ENCODE results near the gene SLC51B. TPM values are rescaled to one million over a fixed set of nuclear protein-coding genes. Genes with fewer than 3 reads are reported as not detected.
"Not testable (repeated sequence)": the region's sequence is repeated elsewhere in the genome, so short reads cannot be mapped to it uniquely, and the experiment has no call there.

SLC51B gene
- total RNA-seq, 1 experiment from 2014 or later = not detected

- DNase-seq (ENCODE audit: low read depth) = no peak
Measured at GRCh38 chr15:65099336-65099735, 54.1 kb downstream of the SLC51B start.

- not testable (repeated sequence) for DNase-seq (ENCODE audit: low read depth)
Measured at GRCh38 chr15:65099801-65100200, 54.6 kb downstream of the SLC51B start.

GRCh38 chr15:65100442-65100841 is 55.3 kb downstream of the SLC51B start:
- no peak for DNase-seq (ENCODE audit: low read depth)

- DNase-seq (ENCODE audit: low read depth) = peak; percentile 37
Measured at GRCh38 chr15:65101411-65101890, 56.3 kb downstream of the SLC51B start.

GRCh38 chr15:65101891-65102708 is 56.9 kb downstream of the SLC51B start:
- DNase-seq (ENCODE audit: low read depth) = no peak

GRCh38 chr15:65102912-65103311 is 57.7 kb downstream of the SLC51B start:
- no peak for DNase-seq (ENCODE audit: low read depth)

Other genes with a start within 250 kb of the SLC51B start
- 26.6 and 32.9 TPM in 2 replicates for gene PIF1, start 219.7 kb upstream of the SLC51B start, total RNA-seq (2014; rRNA removed; shearing (Covaris generic))
- 8.7 and 10.7 TPM in 2 replicates for gene PLEKHO2, start 203.5 kb upstream of the SLC51B start, total RNA-seq (2014; rRNA removed; shearing (Covaris generic))
- gene ANKDD1A, start 133.5 kb upstream of the SLC51B start, total RNA-seq (2014; rRNA removed; shearing (Covaris generic)) = 1.5 and 1.8 TPM in 2 replicates
- 43.5 and 49.9 TPM in 2 replicates for gene SPG21, start 55.5 kb upstream of the SLC51B start, total RNA-seq (2014; rRNA removed; shearing (Covaris generic))
- 15.9 and 17.8 TPM in 2 replicates for gene MTFMT, start 15.7 kb upstream of the SLC51B start, total RNA-seq (2014; rRNA removed; shearing (Covaris generic))
- 1.5 and 1.6 TPM in 2 replicates for gene RASL12, start 22.6 kb downstream of the SLC51B start, total RNA-seq (2014; rRNA removed; shearing (Covaris generic))
- not detected in 2 replicates for gene KBTBD13, start 31.4 kb downstream of the SLC51B start, total RNA-seq (2014; rRNA removed; shearing (Covaris generic))
- 0.03 and 0.06 TPM in 2 replicates for gene UBAP1L, start 69.8 kb downstream of the SLC51B start, total RNA-seq (2014; rRNA removed; shearing (Covaris generic))
- 13.3 and 17.4 TPM in 2 replicates for gene PDCD7, start 88.4 kb downstream of the SLC51B start, total RNA-seq (2014; rRNA removed; shearing (Covaris generic))
- gene CLPX, start 140.0 kb downstream of the SLC51B start, total RNA-seq (2014; rRNA removed; shearing (Covaris generic)) = 46.7 and 57.1 TPM in 2 replicates
- 0.03 TPM in 1 of 2 replicates, not detected in the other for gene CILP, start 166.1 kb downstream of the SLC51B start, total RNA-seq (2014; rRNA removed; shearing (Covaris generic))
- 3.8 TPM in 2 replicates for gene PARP16, start 241.5 kb downstream of the SLC51B start, total RNA-seq (2014; rRNA removed; shearing (Covaris generic))

Data from Daoy (cell line).